ENCODE data around the gene RAPGEF4.

DNA sequence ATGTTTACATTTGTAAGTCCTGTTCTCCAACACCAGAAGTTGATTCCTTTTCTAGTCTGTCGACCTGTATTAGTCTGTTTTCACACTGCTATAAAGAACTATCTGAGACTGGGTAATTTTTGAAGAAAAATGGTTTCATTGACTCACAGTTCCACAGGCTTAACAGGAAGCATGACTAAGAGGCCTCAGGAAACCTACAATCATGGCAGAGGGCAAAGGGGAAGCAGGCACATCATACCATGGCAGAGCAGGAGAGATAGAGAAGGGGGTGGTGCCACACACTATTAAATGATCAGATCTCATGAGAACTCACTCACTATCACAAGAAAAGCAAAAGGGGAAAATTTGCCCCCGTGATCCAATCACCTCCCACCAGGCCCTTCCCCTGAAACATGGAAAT is 227.2 kb downstream of the RAPGEF4 start:
- TF ChIP-seq EZH2 (IDR thresholded peaks at IDR 0.05) (no peak), POLR2AphosphoS5 (IDR thresholded peaks at IDR 0.05; ENCODE audit: borderline replicate concordance, low read depth, low read length) (no peak), FOXP2 (optimal IDR thresholded peaks at IDR 0.05; ENCODE audit: control extremely low read depth, extremely low read length, insufficient read depth) (no peak)

All from SK-N-MC (cell line).